GM19467 (cell line): Measurements from ENCODE around the gene IL1RAPL1.
"Not testable (repeated sequence)": the region's sequence is repeated elsewhere in the genome, so short reads cannot be mapped to it uniquely, and the experiment has no call there.

Source experiments
- ATAC-seq: cut with Tn5 transposase; IDR thresholded peaks from one replicate; pipeline ENCODE4 v1.9.1; 2021; ENCODE audit warnings: mild to moderate bottlenecking, moderate library complexity; ENCODE audit not compliant: unreplicated experiment

The IL1RAPL1 gene

DNA sequence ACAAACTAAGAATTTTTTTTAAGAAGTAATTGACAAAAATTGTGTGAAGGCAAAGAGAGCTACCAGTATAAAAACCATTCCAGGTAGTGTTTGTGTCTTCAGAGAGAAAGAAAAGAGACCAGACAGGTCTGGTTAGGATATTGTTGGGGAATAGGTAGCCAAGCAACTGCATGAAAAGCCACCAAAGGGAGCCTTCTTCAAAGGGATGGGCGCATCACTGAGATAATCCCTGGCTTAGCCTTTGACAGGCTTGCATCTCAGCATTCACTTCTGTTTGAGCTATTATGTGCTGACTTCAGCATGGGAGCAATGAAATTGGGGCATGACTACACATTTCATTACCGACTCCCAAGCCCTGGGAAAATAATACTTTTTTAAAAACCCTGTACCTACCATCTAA lies 496.6 kb downstream of the IL1RAPL1 start:
- no peak for ATAC-seq

DNA sequence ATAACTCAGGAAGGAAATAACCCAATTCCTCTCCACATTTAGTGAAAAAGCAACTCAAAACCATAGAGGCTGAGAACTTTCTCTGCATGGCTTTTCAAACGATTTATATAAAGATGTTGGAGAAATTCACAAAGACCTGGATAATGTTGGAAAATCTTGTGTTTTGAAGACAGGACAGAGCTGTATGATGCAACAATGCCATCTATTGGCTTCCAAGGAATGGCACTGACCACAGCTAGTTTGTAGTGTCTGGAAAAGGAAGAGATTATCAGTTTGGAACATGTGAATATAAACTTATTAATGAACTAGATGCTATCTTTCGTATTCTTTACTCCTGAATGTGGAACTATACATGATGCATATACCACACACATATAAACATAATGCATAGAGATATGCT lies 503.6 kb downstream of the IL1RAPL1 start:
- no peak for ATAC-seq

DNA sequence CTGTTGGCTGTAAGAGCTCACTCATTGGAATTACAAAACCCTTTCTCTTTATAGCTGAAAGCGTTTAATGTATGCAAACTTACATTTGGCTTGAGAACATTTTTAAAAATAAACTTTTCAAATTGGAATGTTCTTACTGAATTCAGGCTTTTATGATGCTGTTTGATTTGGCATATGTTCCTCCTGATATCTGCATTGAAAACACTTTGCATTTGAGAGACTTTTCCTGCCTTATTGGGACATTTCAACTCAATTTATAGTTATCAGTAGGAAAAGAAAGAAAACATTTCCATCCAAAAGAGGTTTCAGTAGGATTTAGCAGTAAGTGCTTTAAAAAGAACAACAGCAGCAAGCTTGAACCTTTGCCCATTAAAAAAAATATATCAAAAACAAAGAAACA lies 520.0 kb downstream of the IL1RAPL1 start:
- ATAC-seq, result no peak

DNA sequence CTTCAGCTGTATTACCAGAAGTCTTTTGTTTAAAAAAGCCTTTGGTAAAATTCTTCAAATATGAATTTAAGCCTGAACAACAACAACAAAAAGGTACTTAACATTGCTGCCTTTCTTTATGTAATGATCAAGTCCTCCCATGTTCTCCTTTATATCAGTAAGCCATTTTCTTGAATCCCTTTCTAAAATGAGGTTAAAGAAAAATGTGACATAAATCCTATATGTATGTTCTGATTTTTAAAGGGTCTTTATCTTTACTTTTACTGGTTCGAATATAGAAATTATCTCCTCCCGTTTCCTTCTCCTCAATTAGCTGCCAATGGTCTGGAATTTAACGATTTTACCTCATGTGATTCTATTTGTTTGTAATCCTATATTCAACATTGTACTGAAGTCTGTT lies 522.8 kb downstream of the IL1RAPL1 start:
- no peak for ATAC-seq

DNA sequence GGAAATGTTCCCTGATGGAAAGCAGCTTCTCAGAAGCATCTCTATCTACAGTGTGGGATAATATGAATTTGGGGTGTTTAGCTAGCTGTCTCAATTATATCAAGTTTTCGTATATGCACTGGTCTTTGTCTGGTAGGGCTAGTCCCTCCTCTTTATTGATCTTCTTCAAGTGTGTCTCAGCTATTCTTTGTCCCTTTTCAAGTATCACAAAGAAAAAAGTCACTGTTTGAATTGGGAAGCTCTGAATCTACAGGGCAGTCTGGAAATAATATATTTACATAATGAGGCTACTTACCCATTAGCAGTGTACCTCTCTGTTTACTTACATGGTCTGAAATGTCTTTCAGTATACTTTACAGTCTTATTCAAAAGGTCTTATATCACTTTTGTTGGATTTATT lies 526.0 kb downstream of the IL1RAPL1 start:
- no peak for ATAC-seq

DNA sequence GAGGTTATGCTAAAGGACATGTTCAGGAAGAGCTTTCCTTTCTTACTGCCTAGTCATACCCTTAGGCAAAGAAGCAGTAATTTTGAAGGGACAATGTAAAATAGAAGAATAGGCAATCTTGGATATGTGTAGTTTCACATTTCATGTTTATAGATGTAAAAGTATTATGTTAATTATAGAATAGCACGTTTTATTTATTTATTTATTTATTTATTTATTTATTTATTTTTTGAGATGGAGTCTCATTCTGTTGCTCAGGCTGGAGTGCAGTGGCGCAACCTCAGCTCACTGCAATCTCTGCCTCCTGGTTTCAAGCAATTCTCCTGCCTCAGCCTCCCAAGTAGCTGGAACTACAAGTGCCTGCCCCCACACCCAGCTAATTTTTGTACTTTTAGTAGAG lies 535.6 kb downstream of the IL1RAPL1 start:
- ATAC-seq, result not testable (repeated sequence)

DNA sequence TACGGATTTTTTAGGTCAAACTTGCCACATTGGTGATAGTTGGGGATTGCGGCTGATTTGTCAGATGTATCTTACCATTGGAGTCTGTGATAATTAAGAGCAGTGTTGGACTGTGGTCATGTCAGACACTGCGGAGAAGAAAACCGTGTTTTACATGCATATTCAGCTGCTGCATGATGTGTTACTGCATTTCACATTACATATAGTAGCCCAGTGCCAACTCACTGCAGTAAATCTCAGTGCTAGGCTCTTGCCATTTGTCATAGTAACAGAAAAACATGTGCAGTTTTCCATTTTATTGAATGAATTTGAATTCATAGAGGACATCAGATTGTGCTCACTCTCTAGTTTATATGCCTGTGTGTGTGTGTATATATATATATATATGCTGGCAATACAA lies 543.7 kb downstream of the IL1RAPL1 start:
- no peak for ATAC-seq

DNA sequence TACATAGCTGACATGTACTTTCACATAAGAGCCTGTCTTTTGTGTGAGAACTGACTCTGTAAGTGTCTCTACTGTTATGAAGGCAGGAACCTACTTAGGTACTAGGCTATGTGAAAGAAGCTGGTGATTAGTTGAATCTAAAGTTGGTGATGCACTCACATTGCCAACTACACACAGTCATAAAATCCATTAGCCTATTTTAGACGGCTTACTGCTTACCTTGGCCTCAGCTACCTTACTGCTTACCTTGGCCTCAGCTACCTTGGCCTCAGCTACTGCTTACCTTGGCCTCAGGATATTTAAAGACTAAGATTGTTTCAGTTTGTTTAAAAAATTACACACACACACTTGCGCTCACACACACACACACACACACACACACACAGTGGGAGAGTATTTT lies 549.7 kb downstream of the IL1RAPL1 start:
- ATAC-seq, result no peak

DNA sequence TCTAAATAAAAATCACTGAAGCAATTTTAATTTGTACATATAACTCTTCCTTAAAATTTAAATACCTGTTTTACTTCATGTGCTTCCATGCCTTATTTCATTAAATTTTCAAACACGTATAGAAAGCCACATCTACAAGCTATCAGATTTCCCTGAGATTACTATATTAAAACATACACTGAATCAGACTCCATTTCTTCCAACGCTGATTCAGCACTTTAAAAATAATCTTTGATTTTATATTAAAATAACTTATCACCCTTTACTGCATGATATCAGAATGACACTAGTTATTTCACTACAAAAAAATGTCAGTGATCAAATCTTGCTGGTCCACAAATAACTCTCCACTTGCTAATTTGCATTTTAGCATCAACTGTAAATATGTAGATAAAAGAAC lies 550.8 kb downstream of the IL1RAPL1 start:
- no peak for ATAC-seq

DNA sequence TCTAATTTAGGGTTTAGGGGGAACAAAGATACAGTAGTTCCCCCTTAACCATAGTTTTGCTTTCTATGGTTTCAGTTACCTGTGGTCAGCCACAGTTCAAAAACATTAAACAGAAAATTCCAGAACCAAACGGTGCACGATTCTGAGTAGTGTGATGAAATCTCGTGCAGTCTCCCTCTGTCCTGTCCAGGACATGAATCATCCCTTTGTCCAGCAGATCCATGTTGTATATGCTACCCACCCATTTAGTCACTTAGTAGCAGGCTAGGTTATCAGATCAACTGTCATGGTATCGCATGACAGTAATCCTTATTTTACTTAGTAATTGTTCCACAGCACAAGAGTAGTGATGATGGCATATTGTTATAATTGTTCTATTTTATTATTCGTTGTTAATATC lies 556.1 kb downstream of the IL1RAPL1 start:
- ATAC-seq, result no peak

DNA sequence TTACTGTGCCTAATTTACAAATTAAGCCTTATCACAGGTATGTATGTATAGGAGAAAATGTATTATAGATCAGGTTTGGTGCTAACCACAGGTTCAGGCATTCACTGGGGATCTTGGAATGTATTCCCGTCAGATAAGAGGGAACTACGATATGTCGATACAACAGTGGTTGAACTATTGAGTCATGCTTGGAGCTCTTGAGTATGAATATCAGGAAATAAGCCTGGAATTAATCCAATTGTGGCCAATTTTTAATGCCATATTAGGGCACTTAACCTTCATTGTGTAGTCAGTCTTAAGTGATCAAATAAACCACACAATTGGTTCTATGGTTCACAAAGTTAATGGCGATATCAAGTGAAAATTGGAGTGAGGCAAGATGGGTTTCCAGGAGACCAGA lies 556.5 kb downstream of the IL1RAPL1 start:
- no peak for ATAC-seq

DNA sequence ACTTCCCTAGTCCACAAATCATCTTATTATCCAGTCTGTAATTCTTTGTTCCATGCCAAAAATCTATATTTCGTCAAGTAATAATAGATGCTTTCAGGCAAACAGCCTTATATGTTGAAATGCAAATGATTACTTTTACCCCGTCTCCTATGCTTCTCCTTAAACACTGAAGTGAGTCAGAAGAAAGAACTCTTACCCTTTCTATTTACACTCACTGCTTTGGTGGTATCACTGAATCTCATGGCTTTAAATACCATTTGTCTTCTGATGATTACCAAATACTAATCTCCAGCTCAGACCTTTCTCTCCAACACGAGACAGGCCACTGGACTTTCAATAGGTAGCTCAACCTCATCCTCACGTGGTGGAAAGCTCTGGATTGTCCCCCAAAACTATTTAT lies 558.1 kb downstream of the IL1RAPL1 start:
- ATAC-seq, result no peak

DNA sequence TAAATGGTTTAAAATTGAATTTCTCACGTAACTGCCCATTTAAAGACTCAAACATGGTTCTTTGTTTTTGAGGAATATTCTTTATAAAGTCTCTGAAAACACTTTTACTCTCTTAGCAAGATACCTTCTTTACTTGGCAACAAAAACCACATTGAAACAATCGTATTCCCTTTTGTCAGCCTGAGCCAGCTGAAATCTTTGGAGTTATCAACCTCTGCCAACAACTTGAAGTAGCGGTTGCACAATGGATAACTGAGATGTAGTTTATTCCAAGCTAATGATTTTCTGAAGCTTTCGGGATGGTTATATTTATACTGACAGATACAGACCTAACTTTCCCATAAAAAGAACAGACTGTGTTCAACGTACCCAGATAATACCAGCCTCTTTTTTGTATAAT lies 561.3 kb downstream of the IL1RAPL1 start:
- ATAC-seq, result no peak

DNA sequence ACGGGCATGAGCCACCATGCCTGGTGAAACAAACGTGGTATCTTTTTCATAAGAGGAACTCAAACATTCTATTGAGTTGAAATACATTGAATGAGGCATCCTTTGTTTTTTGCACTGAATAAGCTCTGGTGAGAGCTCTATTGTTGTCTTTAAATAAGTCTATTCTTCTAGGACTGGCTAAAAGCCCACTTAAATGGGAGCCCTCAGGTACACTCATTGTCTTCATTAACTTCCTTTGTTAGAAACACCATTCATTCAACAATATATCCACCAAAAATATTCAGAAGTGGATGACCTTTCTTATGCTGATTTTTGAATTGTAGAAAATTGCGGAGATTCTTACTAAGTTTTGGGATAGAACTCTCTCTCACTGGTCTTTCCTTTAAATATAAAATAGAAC lies 568.0 kb downstream of the IL1RAPL1 start:
- no peak for ATAC-seq

DNA sequence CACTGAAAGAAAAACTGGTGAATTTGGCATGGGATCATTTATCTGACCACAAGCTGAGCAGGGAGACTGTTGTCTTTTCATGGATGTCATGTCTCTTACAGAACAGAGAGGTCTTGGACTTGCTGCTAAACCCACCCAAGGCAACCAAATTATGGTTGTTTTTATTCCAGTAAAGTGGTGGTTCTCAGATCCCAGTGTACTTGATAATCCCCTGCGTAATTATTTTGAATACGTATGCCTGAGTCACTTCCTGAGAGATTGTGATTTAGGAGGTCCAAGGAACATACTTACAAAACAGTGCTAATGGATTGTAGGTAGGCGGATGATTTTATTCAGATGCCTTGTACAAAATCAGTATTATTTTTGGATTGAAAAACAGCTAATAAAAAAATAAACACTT lies 585.6 kb downstream of the IL1RAPL1 start:
- ATAC-seq, result no peak

DNA sequence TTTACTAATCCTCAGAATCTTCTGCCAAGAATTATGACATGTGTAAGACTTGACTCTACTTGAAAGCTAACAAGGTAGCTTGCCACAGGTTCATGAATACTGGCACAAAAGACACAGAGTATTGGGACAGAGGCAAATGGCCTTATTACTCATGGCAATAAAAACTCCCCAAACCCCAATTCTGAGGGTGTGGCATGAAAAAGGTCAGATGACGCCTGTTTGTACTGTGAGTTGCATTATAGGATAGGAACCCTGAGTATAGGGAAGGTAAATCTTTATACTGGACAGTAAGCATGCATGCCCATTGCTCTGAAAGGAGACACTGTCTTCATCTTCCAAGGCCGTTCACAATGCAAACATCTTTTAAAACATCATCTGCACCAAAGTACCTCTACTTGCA lies 600.0 kb downstream of the IL1RAPL1 start:
- no peak for ATAC-seq

DNA sequence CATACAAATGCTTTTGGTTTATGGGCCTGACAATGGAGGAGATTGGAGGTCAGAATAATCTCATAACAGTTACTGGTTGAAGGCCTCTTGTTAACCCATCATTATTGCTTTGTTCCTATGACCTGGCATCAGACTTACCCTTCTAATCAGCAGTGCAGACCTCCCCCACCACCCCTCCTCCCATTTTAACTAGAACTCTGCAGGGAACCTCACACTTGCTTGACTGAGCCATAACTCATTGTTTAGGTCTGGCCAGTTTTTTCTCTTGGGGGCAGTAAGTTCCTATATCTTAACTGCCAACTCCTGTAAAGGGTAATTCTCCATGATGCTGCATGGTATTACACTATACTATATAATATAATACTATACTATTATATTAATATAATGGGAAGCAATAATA lies 609.3 kb downstream of the IL1RAPL1 start:
- no peak for ATAC-seq

DNA sequence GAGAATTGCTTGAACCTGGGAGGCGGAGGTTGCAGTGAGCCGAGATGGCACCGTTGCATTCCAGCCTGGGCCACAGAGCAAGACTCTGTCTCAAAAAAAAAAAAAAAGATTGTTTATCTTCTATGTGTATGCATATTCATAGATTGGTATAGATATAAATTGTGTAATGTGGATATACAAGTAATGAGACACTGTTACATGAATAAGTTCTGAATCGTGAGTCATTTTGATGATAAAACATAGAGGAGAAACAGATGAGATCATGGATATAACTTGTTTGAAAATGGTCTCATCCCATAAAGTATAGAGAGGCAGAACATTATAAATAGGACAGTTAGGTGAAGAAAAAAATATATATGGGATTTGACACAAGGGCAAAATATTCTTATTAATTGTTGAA lies 628.0 kb downstream of the IL1RAPL1 start:
- ATAC-seq, result no peak

DNA sequence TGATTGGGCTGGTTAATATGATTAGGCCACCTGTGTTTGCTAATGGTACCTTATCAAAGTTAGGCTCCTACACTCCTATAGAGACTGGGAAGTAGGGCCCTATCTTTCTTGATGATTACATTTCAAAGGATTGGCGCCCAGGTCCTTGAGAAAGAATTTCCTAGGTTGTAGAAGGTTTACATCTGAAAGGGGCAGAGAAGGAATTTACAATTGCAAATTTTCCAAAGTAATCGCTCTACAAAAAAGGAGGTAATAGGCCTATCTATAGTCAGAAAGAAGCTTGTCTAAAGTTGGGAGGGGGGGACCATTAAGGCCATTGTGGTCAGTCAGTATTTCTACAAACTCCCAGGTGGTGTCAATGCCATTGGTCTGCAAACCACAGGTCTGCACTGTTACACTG lies 638.4 kb downstream of the IL1RAPL1 start:
- ATAC-seq, result no peak

DNA sequence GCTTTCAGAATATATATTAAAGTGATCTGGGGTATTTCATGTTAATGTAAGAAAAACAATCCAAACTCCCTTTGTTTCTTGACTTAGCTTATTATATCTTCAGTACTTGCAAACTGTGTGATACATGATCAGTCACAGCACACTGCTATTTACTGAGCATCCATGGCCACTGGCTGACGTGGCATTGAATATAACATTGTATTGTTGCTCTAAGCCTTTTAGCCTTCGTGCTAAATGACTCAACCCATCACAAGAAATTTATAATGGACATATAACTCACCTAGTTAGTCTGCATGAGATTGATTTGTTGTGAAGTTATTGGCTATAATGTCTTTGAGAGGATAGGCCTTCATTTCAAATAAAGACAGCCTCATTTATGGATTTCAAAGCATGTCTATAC lies 642.6 kb downstream of the IL1RAPL1 start:
- no peak for ATAC-seq

DNA sequence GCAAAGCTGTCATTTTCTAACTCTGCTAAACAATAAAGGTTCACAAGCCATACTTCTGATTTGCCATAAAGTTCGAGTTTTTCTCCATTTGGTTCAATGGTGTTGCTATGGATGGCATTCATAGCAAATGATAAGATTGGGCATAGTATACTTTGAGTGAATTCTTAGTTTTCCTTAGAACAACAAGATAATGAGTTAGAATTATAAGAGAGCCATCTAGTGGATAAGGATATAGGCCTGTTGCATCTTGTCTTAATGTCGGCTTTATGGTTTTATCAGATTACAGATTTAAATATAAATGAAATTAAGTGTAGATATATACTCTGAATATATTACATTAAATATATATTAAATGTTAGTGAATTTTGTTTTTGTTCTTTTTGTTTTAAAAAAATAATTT lies 644.6 kb downstream of the IL1RAPL1 start:
- ATAC-seq, result no peak

DNA sequence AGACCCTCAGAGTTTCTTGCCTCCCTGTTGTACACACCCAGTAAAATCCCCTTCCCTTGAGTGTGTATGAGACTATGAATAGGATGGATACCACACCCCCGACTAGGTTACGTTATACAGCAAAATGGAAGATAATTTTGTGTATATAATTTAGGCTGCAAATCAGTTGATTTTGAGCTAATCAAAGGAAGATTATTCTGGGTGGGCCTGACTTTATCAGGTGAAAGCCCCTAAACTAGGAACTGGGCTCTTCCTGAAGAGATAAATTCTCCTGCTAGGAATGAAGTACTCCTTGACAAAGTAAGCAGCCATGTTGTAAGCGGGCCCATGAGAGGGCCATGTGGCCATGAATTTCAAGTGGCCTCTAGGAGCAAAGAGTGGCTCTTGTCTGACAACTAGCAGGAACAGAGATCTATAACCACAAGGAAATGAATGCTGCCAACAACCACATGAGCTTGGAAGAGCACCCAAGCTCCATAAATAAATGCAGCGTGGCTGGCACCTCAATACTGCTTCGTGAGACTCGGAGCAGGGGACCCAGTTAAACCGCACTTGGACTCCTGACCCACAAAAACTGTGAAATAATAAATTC lies 646.4 kb downstream of the IL1RAPL1 start:
- ATAC-seq, result no peak

DNA sequence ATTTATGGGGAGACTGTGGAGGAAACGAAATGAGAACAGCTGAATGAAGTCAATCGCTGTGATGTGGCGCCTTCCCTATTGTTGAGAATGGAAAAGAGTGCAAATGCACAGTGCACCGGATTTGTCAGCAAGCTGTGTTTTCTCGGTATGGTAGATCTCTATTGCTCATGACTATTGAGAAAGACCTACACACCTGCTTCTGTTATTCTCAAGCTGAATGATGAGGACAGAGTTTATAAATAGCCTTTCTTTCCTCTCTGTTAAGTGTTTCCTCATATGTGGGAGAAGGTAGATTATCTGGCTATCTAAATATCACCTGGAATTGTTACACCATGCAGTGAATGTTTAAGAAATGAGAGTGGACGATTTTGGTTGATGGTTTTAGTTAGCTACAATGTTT lies 650.7 kb downstream of the IL1RAPL1 start:
- ATAC-seq, result no peak

DNA sequence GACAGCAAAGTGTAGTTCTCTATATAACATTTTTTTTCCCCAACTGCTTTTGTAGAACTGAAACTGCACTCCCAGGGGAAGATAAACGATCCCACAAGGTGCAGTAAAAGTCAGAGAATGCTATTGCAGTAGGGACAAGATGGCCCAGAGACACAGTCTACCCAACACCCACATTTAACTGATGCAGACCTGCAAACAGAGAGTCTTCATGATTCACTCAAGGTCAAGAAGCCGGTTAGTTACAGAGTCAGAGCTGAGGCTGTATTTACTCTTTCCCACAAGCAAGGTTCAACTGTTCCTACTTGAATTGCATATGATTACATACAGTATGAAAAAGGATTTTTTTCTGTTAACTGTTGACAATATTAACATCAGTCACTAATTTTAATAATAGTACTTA lies 654.6 kb downstream of the IL1RAPL1 start:
- ATAC-seq, result no peak
